CD4-positive, alpha-beta T cell treated with Interleukin-12 subunit alpha and Interleukin-12 subunit beta, for 1 hour (primary cell): ENCODE measurements around the gene UHRF2.
"Not testable (repeated sequence)": the region's sequence is repeated elsewhere in the genome, so short reads cannot be mapped to it uniquely, and the experiment has no call there.

ENCODE experiments used
- DNase-seq: peaks from one replicate; pipeline ENCODE4 v3.0.0-alpha.2; 2020

Gene UHRF2

GRCh38 chr9:6431038-6431437, 18.0 kb downstream of the UHRF2 start:
- no peak for DNase-seq

- DNase-seq: no peak
Measured at GRCh38 chr9:6433410-6433809, 20.4 kb downstream of the UHRF2 start.

- DNase-seq: peak; percentile 25
Measured at GRCh38 chr9:6439051-6439703, 26.2 kb downstream of the UHRF2 start.

DNA sequence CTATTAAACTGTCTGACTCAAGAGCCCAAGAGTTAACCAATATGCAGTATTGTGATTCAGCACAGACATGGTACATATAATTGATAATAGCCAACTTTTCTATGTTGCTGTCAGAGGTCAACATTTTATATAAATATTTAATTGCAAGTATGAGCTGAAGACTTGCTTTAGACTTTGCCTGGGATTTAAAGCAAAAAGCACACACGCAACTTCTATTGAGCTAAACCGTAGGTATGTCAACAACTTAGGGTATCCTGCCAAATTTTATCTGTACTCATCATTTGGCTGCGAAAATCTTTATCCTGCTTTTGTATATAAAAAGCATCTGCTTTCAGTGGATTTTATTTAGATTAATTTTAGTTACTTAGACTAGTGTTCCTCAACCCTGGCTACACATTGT, 27.4 kb downstream of the UHRF2 start:
- DNase-seq: no peak

DNA sequence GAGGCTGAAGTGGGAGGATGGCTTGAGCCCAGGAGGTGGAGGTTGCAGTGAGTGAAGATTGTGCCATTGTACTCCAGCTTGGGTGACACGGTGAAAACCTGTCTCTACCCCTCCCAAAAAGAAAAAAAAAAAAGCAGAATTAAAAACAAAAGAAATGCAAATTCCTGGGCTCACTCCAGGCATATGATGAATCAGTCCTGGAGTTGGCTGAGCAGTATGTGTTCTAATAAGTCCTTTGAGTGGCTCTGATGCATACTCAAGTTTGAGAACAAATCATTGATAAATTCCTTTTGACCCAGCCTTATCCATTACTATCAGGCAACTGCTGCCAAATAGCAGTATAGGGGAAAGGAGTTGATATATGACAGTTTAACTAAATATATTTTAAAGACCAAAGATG, 28.3 kb downstream of the UHRF2 start:
- DNase-seq: no peak

- DNase-seq: no peak
Measured at GRCh38 chr9:6443661-6444060, 30.7 kb downstream of the UHRF2 start.

GRCh38 chr9:6444128-6444527, 31.1 kb downstream of the UHRF2 start:
- no peak for DNase-seq

DNA sequence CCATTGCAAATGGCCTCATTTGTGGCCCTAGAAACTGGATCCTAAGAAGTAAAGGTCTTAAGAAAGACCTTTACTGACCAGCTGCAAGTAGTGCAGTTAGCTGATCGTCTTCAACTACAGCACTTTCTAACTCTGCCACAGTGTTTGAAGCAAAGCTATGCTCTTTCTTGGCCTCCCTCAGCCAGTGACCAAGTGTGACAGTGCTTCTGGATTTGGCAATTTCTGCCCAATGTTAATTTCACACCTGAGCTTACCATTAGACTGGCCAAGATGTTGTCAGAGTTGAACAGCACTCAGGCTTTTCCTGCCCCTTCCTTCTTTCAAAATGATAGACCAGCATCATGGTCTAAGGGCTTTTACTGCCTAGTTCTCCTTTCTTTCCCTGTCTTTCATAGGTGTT, 36.1 kb downstream of the UHRF2 start:
- no peak for DNase-seq

GRCh38 chr9:6449645-6450044, 36.6 kb downstream of the UHRF2 start:
- DNase-seq: no peak

- no peak for DNase-seq
Measured at GRCh38 chr9:6450641-6451375, 37.8 kb downstream of the UHRF2 start.

DNA sequence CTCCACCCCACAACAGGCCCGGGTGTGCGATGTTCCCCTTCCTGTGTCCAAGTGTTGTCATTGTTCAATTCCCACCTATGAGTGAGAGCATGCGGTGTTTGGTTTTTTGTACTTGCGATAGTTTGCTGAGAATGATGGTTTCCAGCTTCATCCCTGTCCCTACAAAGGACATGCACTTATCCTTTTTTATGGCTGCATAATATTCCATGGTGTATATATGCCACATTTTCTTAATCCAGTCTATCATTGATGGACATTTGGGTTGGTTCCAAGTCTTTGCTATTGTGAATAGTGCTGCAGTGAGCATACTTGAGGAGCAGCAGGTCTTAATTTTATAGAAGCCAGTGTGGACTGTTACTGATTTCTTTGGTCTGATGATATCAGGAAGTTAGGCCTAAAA, 42.3 kb downstream of the UHRF2 start:
- not testable (repeated sequence) for DNase-seq

- not testable (repeated sequence) for DNase-seq
Measured at GRCh38 chr9:6458704-6459103, 45.7 kb downstream of the UHRF2 start.

GRCh38 chr9:6459718-6460117, 46.7 kb downstream of the UHRF2 start:
- no peak for DNase-seq

DNA sequence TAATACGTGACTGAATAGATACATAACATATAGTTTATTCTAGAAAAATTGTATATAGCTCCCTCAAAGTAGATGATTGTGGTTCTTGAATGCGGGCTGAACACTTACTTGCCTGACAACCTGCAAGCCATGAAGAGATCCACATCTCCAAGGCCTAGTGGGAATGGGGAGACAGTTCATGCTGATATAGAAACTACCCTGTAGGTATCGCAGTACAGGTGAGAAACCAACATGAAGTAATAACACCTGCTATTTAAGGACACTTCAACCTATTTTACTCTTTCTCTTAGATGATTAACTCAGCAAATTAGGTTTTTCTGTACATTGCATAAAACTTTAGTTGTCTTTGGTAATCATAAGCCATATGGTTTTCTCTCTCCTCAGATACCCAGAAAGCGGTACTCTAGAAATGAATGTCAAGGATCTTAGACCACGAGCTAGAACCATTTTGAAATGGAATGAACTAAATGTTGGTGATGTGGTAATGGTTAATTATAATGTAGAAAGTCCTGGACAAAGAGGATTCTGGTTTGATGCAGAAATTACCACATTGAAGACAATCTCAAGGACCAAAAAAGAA, 47.3 kb downstream of the UHRF2 start:
- DNase-seq: no peak

DNA sequence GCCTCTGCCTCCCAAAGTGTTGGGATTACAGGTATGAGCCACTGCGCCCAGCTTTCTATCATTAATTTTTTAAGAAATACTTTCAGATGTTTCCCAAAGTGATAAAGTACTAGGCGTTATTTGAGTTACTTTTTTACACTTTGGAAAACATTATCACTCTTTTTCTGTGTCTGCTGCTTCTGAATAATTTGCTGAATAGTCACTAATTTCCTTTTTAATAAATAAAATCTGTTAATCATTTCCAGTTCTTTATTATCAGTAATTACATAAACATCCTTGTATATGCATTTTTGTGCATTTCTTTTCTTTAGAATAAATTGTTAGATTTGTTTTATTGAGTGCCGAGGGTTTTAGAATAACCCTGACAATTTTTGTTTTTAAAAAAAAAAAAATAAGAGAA, 48.6 kb downstream of the UHRF2 start:
- DNase-seq: no peak

- DNase-seq: no peak
Measured at GRCh38 chr9:6467006-6467625, 54.1 kb downstream of the UHRF2 start.

GRCh38 chr9:6471231-6471850, 58.3 kb downstream of the UHRF2 start:
- DNase-seq: no peak

- no peak for DNase-seq
Measured at GRCh38 chr9:6473151-6473550, 60.2 kb downstream of the UHRF2 start.

DNA sequence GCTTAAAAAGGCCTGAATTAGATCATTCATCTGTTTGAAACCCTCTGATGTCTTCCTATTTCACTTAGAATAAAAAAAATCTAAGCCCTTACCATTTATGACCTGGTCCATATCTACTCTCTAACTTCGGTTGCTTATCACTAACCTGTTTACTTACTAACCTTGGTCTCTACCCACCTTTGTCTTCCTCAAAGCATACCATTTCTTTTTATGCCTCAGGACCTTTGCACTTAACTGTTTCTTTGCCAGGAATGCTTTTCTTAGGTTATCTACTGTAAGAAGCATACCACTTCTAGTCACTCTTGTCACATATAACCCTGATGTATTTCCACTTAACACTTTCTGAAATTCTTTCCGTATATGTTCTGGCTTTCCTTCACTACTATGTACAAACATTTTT, 67.0 kb downstream of the UHRF2 start:
- DNase-seq: no peak

DNA sequence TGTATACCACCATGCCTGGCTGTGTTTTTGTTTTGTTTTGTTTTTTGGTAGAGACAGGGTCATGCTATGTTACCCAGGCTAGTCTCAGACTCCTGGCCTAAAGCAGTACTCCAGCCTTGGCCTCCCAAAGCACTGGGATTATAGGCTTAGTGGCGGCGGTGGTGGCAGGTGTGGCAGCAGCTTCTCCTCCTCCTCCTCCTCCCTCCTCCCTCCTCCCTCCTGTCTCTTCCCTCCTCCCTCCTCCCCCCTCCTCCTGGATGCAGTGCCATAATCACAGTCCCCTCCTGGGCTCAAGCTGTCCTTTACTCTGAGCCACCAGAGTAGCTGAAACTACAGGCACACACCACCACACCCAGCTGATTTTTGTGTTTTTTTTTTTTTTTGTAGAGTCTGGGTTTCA, 71.2 kb downstream of the UHRF2 start:
- DNase-seq: no peak

- DNase-seq: peak; percentile 5
Measured at GRCh38 chr9:6488395-6488794, 75.4 kb downstream of the UHRF2 start.

DNA sequence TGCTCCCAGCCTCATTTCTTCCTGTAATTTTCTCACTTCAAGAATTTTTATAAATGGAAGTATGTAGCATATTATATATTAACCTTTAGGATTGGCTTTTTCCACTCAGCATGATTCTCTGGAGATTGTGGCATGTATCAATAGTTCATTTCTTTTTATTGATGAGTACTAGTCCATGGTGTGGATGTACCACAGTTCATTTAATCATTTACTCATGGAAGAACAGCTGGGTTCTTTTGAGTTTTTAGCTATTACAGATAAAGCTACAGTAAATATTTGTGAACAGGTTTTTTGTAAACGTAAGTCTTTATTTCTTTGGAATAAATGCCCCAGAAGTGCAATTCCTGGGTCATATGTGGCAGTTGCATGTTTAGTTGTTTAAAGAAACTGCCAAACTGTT, 76.1 kb downstream of the UHRF2 start:
- DNase-seq: no peak

GRCh38 chr9:6490863-6491262, 77.9 kb downstream of the UHRF2 start:
- no peak for DNase-seq

DNA sequence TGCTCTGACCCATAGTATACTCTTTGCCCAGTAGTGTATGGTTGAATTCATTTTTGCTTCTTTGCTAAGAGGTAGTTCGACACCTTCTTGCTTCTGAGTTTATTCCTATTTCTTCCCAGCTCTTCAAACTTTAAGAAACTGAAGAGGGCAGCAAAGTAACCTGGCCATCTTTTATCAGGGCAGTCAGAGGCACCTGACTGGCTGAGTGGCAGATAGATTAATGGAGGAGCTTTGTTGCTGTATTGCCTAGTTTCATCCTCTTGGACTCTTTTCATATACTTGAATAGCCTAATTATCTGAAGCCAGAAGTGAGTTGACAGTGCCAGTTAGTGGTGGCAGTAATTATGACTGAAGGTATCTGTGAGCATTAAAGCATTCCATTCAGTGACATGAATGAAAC, 82.5 kb downstream of the UHRF2 start:
- DNase-seq: no peak
